ENCODE data around the gene ZBTB44.

- TF ChIP-seq POLR2AphosphoS5 (IDR thresholded peaks at IDR 0.05; ENCODE audit: borderline replicate concordance, low read depth, low read length) (no peak), EZH2 (IDR thresholded peaks at IDR 0.05) (no peak), FOXP2 (optimal IDR thresholded peaks at IDR 0.05; ENCODE audit: control extremely low read depth, extremely low read length, insufficient read depth) (no peak)
Observed at GRCh38 chr11:130315354-130315970, 745 bp upstream of the ZBTB44 start.
